Uterus (tissue), 4 donors: ENCODE data around the gene KLHL17. TPM values are rescaled to one million over a fixed set of nuclear protein-coding genes. Genes with fewer than 3 reads are reported as not detected.
"Not testable (repeated sequence)": the region's sequence is repeated elsewhere in the genome, so short reads cannot be mapped to it uniquely, and the experiment has no call there.

Experiments used
- DNase-seq, 2 donors: peaks; one replicate each; pipeline ENCODE4 v3.0.0-alpha.2; 2019 to 2020
- H3K27ac ChIP-seq, 2 donors: fragments of 200-600 bp; sonication (generic); 1 replicate in 1 of 2; 2 replicates in 1 of 2; pipeline ENCODE4 v1.5.1; 2016 to 2018
- H3K27me3 ChIP-seq, 2 donors: fragments of 200-600 bp; sonication (generic); one replicate each; pipeline ENCODE4 v1.5.1; 2018 to 2019; ENCODE audit warnings: control low read depth in 1 of 2
- H3K36me3 ChIP-seq, 2 donors: fragments of 200-600 bp; sonication (generic); one replicate each; pipeline ENCODE4 v1.5.1; 2019; ENCODE audit warnings: control low read depth in 1 of 2
- H3K4me1 ChIP-seq, 2 donors: fragments of 200-600 bp; sonication (generic); one replicate each; pipeline ENCODE4 v1.5.1; 2018 to 2019; ENCODE audit warnings: control low read depth in 1 of 2
- H3K4me3 ChIP-seq, 2 donors: fragments of 200-600 bp; sonication (generic); 1 replicate in 1 of 2; 2 replicates in 1 of 2; pipeline ENCODE4 v1.5.1; 2018 to 2019; ENCODE audit warnings: mild to moderate bottlenecking in 1 of 2
- H3K9me3 ChIP-seq, 2 donors: fragments of 200-600 bp; sonication (generic); one replicate each; pipeline ENCODE4 v1.5.1; 2019; ENCODE audit warnings: control low read depth in 1 of 2
- CTCF ChIP-seq, 4 experiments: fragments of 200-600 bp in 2 of 4; fragments of 450-650 bp in 2 of 4; sonication (generic) in 2 of 4; IDR thresholded peaks; one replicate each; pipeline ENCODE4 v1.5.1; 2016 to 2019; ENCODE audit warnings: antibody characterized with exemption in 4 of 4, mild to moderate bottlenecking in 2 of 4, moderate library complexity in 1 of 4
- POLR2A ChIP-seq, 2 donors: fragments of 450-650 bp; IDR thresholded peaks; one replicate each; pipeline ENCODE4 v1.6.1; 2016; ENCODE audit warnings: antibody characterized with exemption in 2 of 2, mild to moderate bottlenecking in 1 of 2, moderate library complexity in 1 of 2
- intact Hi-C: fragments of 100-400 bp; cut with DNase I; formaldehyde crosslinking; loops from one replicate; pipeline ENCODE4 v1.15.1; 2023; ENCODE audit warnings: low total_unique reads
- total RNA-seq, 4 donors: library from RNA; depleted of rRNA in 3 of 4; stranded (reverse); fragments of >200 nt in 3 of 4; gene quantifications; one replicate each; pipeline versions ENCODE4 v1.1.0 to v1.2.4, GENCODE V29; 2014 to 2023
- donor health status: DM: yes; HTN: yes; CAD: no.

KLHL17 gene
- total RNA-seq, 4 donors from 2014 or later: 1.8 to 15.3 (median 9.6) TPM

GRCh38 chr1:974293-974640, 13.9 kb downstream of the KLHL17 start:
- no peak overlapping the region for H3K4me3 ChIP-seq
- H3K27ac ChIP-seq: no peak overlapping the region
- H3K9me3 ChIP-seq: no peaks in the 10 kb centered on the region
- H3K27me3 ChIP-seq: peaks cover 14 to 19% of the 10 kb centered on the region in 2 donors
- TF ChIP-seq CTCF (IDR thresholded peaks at IDR 0.05) (no peak), POLR2A (IDR thresholded peaks at IDR 0.05) (no peak)
- DNase-seq: no peak
- no peaks in the 10 kb centered on the region for H3K36me3 ChIP-seq
- peaks cover 0 to 7% of the 10 kb centered on the region in 2 donors for H3K4me1 ChIP-seq
- intact Hi-C loops: loop anchor here (10.0 kb wide), 2 partner anchors 69 to 261 kb away; partner anchors contain the start of genes B3GALT6 and SDF4

- Histone ChIP-seq H3K27me3 (peaks cover 14 to 19% of the 10 kb centered on the region in 2 donors), H3K36me3 (no peaks in the 10 kb centered on the region), H3K27ac (no peak overlapping the region), H3K9me3 (no peaks in the 10 kb centered on the region), H3K4me1 (peaks cover 0 to 7% of the 10 kb centered on the region in 2 donors), H3K4me3 (no peak overlapping the region)
- intact Hi-C loops: loop anchor here (10.0 kb wide), 2 partner anchors 70 to 260 kb away; partner anchors contain the start of genes B3GALT6 and SDF4
- TF ChIP-seq CTCF (IDR thresholded peaks at IDR 0.05) (no peak), POLR2A (IDR thresholded peaks at IDR 0.05) (no peak)
- no peak for DNase-seq
Observed at GRCh38 chr1:974687-975328, 14.4 kb downstream of the KLHL17 start.

GRCh38 chr1:975365-975764, 15.0 kb downstream of the KLHL17 start:
- no peak overlapping the region for H3K4me3 ChIP-seq
- intact Hi-C loops: loop anchor here (10.0 kb wide), 2 partner anchors 71 to 259 kb away; partner anchors contain the start of genes B3GALT6 and SDF4

GRCh38 chr1:975896-976683, 15.7 kb downstream of the KLHL17 start:
- Histone ChIP-seq H3K4me1 (peaks cover 0 to 7% of the 10 kb centered on the region in 2 donors), H3K36me3 (no peaks in the 10 kb centered on the region), H3K27ac (peak overlapping the region in 1 of 2 donors; percentile 10), H3K27me3 (peaks cover 5 to 11% of the 10 kb centered on the region in 2 donors), H3K4me3 (peak overlapping the region in 1 of 2 donors; percentile 35), H3K9me3 (no peaks in the 10 kb centered on the region)
- DNase-seq: peak in 1 of 2 donors; percentile 70
- intact Hi-C loops: loop anchor here (10.0 kb wide), 2 partner anchors 71 to 259 kb away; partner anchors contain the start of genes B3GALT6 and SDF4
- TF ChIP-seq POLR2A (IDR thresholded peaks at IDR 0.05) (no peak), CTCF (IDR thresholded peaks at IDR 0.05) (peak in 3 of 4 experiments; percentile 52 to 81 (median 64))

More at GRCh38 chr1:975365-975764, 15.0 kb downstream of the KLHL17 start:
- H3K9me3 ChIP-seq: no peaks in the 10 kb centered on the region
- TF ChIP-seq POLR2A (IDR thresholded peaks at IDR 0.05): no peak
- no peak for TF ChIP-seq CTCF (IDR thresholded peaks at IDR 0.05)
- DNase-seq: no peak
- H3K4me1 ChIP-seq: peaks cover 0 to 7% of the 10 kb centered on the region in 2 donors
- H3K27ac ChIP-seq: no peak overlapping the region
- H3K27me3 ChIP-seq: peaks cover 12 to 18% of the 10 kb centered on the region in 2 donors
- no peaks in the 10 kb centered on the region for H3K36me3 ChIP-seq

GRCh38 chr1:976791-977190, 16.4 kb downstream of the KLHL17 start:
- H3K4me3 ChIP-seq, H3K9me3 ChIP-seq, H3K27ac ChIP-seq, H3K4me1 ChIP-seq, H3K27me3 ChIP-seq, H3K36me3 ChIP-seq: not testable (repeated sequence)
- DNase-seq: peak; percentile 62 to 75
- intact Hi-C loops: loop anchor here (10.0 kb wide), 2 partner anchors 72 to 258 kb away; partner anchors contain the start of genes B3GALT6 and SDF4
